ENCODE data around the gene BPI.
A peak's percentile ranks its signal among the peaks of the same experiment; 100 is the strongest.

BPI gene

GRCh38 chr20:38349856-38350255, 45.9 kb downstream of the BPI start:
- Histone ChIP-seq H3K4me3 (replicated peaks; ENCODE audit: low read depth, low read length) (no peak overlapping the region), H3K27me3 (replicated peaks; ENCODE audit: control insufficient read depth, insufficient read depth, low read length) (no peaks in the 10 kb centered on the region; the same call in 1 of the 2 replicates), H3K36me3 (ENCODE audit: control insufficient read depth, insufficient read depth, low read length) (no peaks in the 10 kb centered on the region)
- DNase-seq (ENCODE audit: extremely low read depth, insufficient read length), result no peak
- no peak for TF ChIP-seq CTCF (IDR thresholded peaks at IDR 0.05; ENCODE audit: insufficient read depth, low read length, poor library complexity, severe bottlenecking)

GRCh38 chr20:38350879-38351775, 47.2 kb downstream of the BPI start:
- no peak for DNase-seq (ENCODE audit: extremely low read depth, insufficient read length)
- Histone ChIP-seq H3K36me3 (ENCODE audit: control insufficient read depth, insufficient read depth, low read length) (no peaks in the 10 kb centered on the region), H3K4me3 (replicated peaks; ENCODE audit: low read depth, low read length) (no peak overlapping the region), H3K27me3 (replicated peaks; ENCODE audit: control insufficient read depth, insufficient read depth, low read length) (no peaks in the 10 kb centered on the region; the same call in 1 of the 2 replicates)
- TF ChIP-seq CTCF (IDR thresholded peaks at IDR 0.05; ENCODE audit: insufficient read depth, low read length, poor library complexity, severe bottlenecking), result no peak

- no peak overlapping the region for H3K4me3 ChIP-seq (replicated peaks; ENCODE audit: low read depth, low read length)
- H3K27me3 ChIP-seq (replicated peaks; ENCODE audit: control insufficient read depth, insufficient read depth, low read length), result no peaks in the 10 kb centered on the region
- no peak for TF ChIP-seq CTCF (IDR thresholded peaks at IDR 0.05; ENCODE audit: insufficient read depth, low read length, poor library complexity, severe bottlenecking)
- no peak for DNase-seq (ENCODE audit: extremely low read depth, insufficient read length)
- no peaks in the 10 kb centered on the region for H3K36me3 ChIP-seq (ENCODE audit: control insufficient read depth, insufficient read depth, low read length)
Measured at GRCh38 chr20:38353316-38353715, 49.4 kb downstream of the BPI start.

- Histone ChIP-seq H3K27me3 (replicated peaks; ENCODE audit: control insufficient read depth, insufficient read depth, low read length) (no peaks in the 10 kb centered on the region), H3K36me3 (ENCODE audit: control insufficient read depth, insufficient read depth, low read length) (no peaks in the 10 kb centered on the region), H3K4me3 (replicated peaks; ENCODE audit: low read depth, low read length) (no peak overlapping the region)
- TF ChIP-seq CTCF (IDR thresholded peaks at IDR 0.05; ENCODE audit: insufficient read depth, low read length, poor library complexity, severe bottlenecking), result no peak
- DNase-seq (ENCODE audit: extremely low read depth, insufficient read length), result no peak
Measured at GRCh38 chr20:38354227-38354626, 50.3 kb downstream of the BPI start.

- Histone ChIP-seq H3K4me3 (replicated peaks; ENCODE audit: low read depth, low read length) (no peak overlapping the region), H3K36me3 (ENCODE audit: control insufficient read depth, insufficient read depth, low read length) (no peaks in the 10 kb centered on the region), H3K27me3 (replicated peaks; ENCODE audit: control insufficient read depth, insufficient read depth, low read length) (no peaks in the 10 kb centered on the region)
- DNase-seq (ENCODE audit: extremely low read depth, insufficient read length), result peak; percentile 19
- no peak for TF ChIP-seq CTCF (IDR thresholded peaks at IDR 0.05; ENCODE audit: insufficient read depth, low read length, poor library complexity, severe bottlenecking)
Measured at GRCh38 chr20:38355161-38356012, 51.4 kb downstream of the BPI start.
